GM18870 (cell line): Measurements from ENCODE around the gene FOXF2.

ENCODE experiments used
- ATAC-seq: cut with Tn5 transposase; IDR thresholded peaks from one replicate; pipeline ENCODE4 v1.9.1; 2021; ENCODE audit warnings: moderate library complexity; ENCODE audit not compliant: unreplicated experiment

Gene FOXF2

DNA sequence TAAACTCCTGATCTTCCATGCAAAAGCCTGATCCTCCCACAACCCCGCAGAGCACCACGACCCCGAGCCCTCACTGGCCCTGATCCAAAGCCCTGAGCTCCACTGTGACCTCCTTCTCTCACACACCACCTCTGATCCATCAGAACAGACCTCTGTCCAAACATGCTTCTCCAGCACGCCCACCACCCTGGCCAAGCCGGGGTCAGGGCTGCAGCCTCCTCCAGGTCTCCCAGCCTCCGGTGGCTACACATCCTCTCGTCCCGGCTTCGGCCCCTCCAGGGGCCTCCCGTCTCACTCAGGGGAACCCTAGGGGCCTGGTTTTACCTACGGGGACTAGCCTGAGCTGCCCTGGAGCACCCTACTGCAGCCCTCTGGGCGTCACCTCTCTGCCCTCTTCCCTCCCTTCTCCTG is 49.1 kb downstream of the FOXF2 start:
- no peak for ATAC-seq

DNA sequence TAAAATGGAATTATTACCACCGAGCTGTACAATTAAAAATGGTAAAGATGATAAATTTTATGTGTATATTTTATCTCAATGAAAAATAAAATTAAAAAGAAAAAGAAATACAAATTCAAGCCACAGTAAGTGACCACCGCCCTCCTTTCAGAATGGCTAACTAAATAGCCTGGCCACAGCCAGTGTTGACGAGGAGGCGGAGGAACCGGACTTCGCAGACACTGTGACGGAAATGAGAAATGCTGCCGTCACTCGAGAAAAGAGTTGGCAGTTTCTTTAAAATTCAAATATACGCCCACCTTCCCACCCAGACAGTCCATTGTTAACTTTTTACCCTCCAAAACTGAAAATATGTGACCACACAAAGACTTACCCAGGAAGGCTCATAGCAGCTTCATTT is 50.0 kb downstream of the FOXF2 start:
- no peak for ATAC-seq

DNA sequence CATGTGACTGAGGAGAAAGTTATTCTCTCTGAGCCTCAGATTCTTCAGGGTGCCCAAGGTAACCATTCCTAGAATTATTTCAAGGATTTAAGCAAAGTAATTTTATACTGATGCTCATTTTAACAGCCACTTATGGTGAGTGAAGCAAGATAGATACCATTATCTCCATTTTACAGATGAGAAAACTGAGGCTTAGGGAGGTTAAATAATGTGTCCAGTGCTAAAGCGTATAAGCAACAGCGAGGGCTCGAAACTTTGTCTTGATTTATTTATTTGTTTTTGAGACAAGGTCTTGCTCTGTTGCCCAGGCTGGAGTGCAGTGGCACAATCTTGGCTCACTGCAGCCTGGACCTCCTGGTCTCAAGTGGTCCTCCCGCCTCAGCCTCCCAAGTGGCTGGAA is 53.6 kb downstream of the FOXF2 start:
- no peak for ATAC-seq
